ENCODE data around the gene LRRC18.

LRRC18 gene

GRCh38 chr10:48905311-48905710 is 34.3 kb downstream of the LRRC18 start:
- Mint-ChIP-seq H3K27me3 (no peaks in the 10 kb centered on the region), H3K27ac (no peak overlapping the region), H3K4me1 (ENCODE audit: low read depth) (no peaks in the 10 kb centered on the region), H3K9me3 (no peaks in the 10 kb centered on the region), H3K4me3 (no peak overlapping the region), H3K36me3 (ENCODE audit: low read depth) (no peaks in the 10 kb centered on the region)

- Mint-ChIP-seq H3K36me3 (ENCODE audit: low read depth) (no peaks in the 10 kb centered on the region), H3K9me3 (no peaks in the 10 kb centered on the region), H3K27me3 (no peaks in the 10 kb centered on the region), H3K27ac (no peak overlapping the region), H3K4me3 (no peak overlapping the region), H3K4me1 (ENCODE audit: low read depth) (no peaks in the 10 kb centered on the region)
These were observed 34.8 kb downstream of the LRRC18 start for GRCh38 chr10:48904861-48905260.

- Mint-ChIP-seq H3K27me3 (no peaks in the 10 kb centered on the region), H3K36me3 (ENCODE audit: low read depth) (no peaks in the 10 kb centered on the region), H3K27ac (no peak overlapping the region), H3K9me3 (no peaks in the 10 kb centered on the region), H3K4me3 (no peak overlapping the region), H3K4me1 (ENCODE audit: low read depth) (no peaks in the 10 kb centered on the region)
These were observed 36.5 kb downstream of the LRRC18 start for GRCh38 chr10:48903151-48903550.

GRCh38 chr10:48902096-48902495 is 37.5 kb downstream of the LRRC18 start:
- Mint-ChIP-seq H3K9me3 (no peaks in the 10 kb centered on the region), H3K4me1 (ENCODE audit: low read depth) (no peaks in the 10 kb centered on the region), H3K4me3 (no peak overlapping the region), H3K36me3 (ENCODE audit: low read depth) (no peaks in the 10 kb centered on the region), H3K27me3 (no peaks in the 10 kb centered on the region), H3K27ac (no peak overlapping the region)

- H3K4me3 Mint-ChIP-seq, result no peak overlapping the region
- H3K27me3 Mint-ChIP-seq, result no peaks in the 10 kb centered on the region
These were observed 38.3 kb downstream of the LRRC18 start for GRCh38 chr10:48901319-48901718.

GRCh38 chr10:48900371-48900801 is 39.3 kb downstream of the LRRC18 start:
- H3K36me3 Mint-ChIP-seq (ENCODE audit: low read depth), result no peaks in the 10 kb centered on the region
- H3K9me3 Mint-ChIP-seq, result no peaks in the 10 kb centered on the region
- H3K4me1 Mint-ChIP-seq (ENCODE audit: low read depth), result no peaks in the 10 kb centered on the region
- H3K27me3 Mint-ChIP-seq, result no peaks in the 10 kb centered on the region
- H3K4me3 Mint-ChIP-seq, result no peak overlapping the region
- H3K27ac Mint-ChIP-seq, result no peak overlapping the region

More at GRCh38 chr10:48901319-48901718, 38.3 kb downstream of the LRRC18 start:
- H3K9me3 Mint-ChIP-seq, result no peaks in the 10 kb centered on the region
- no peaks in the 10 kb centered on the region for H3K36me3 Mint-ChIP-seq (ENCODE audit: low read depth)
- H3K27ac Mint-ChIP-seq, result no peak overlapping the region
- H3K4me1 Mint-ChIP-seq (ENCODE audit: low read depth), result no peaks in the 10 kb centered on the region

GRCh38 chr10:48899781-48900180 is 39.9 kb downstream of the LRRC18 start:
- no peaks in the 10 kb centered on the region for H3K4me1 Mint-ChIP-seq (ENCODE audit: low read depth)

GRCh38 chr10:48898426-48898825 is 41.2 kb downstream of the LRRC18 start:
- Mint-ChIP-seq H3K9me3 (no peaks in the 10 kb centered on the region), H3K27ac (no peak overlapping the region), H3K36me3 (ENCODE audit: low read depth) (no peaks in the 10 kb centered on the region), H3K4me1 (ENCODE audit: low read depth) (no peaks in the 10 kb centered on the region), H3K27me3 (no peaks in the 10 kb centered on the region), H3K4me3 (no peak overlapping the region)

More at GRCh38 chr10:48899781-48900180, 39.9 kb downstream of the LRRC18 start:
- H3K27me3 Mint-ChIP-seq, result no peaks in the 10 kb centered on the region
- no peak overlapping the region for H3K4me3 Mint-ChIP-seq
- no peaks in the 10 kb centered on the region for H3K36me3 Mint-ChIP-seq (ENCODE audit: low read depth)
- no peak overlapping the region for H3K27ac Mint-ChIP-seq
- no peaks in the 10 kb centered on the region for H3K9me3 Mint-ChIP-seq

- H3K4me3 Mint-ChIP-seq, result no peak overlapping the region
- no peaks in the 10 kb centered on the region for H3K4me1 Mint-ChIP-seq (ENCODE audit: low read depth)
- no peaks in the 10 kb centered on the region for H3K27me3 Mint-ChIP-seq
- H3K9me3 Mint-ChIP-seq, result no peaks in the 10 kb centered on the region
- no peaks in the 10 kb centered on the region for H3K36me3 Mint-ChIP-seq (ENCODE audit: low read depth)
- no peak overlapping the region for H3K27ac Mint-ChIP-seq
These were observed 42.2 kb downstream of the LRRC18 start for GRCh38 chr10:48897441-48897790.

GRCh38 chr10:48896756-48897440 is 42.7 kb downstream of the LRRC18 start:
- H3K36me3 Mint-ChIP-seq (ENCODE audit: low read depth), result no peaks in the 10 kb centered on the region
- no peak overlapping the region for H3K4me3 Mint-ChIP-seq
- H3K4me1 Mint-ChIP-seq (ENCODE audit: low read depth), result no peaks in the 10 kb centered on the region
- no peak overlapping the region for H3K27ac Mint-ChIP-seq
- no peaks in the 10 kb centered on the region for H3K9me3 Mint-ChIP-seq
- H3K27me3 Mint-ChIP-seq, result no peaks in the 10 kb centered on the region

- Mint-ChIP-seq H3K9me3 (no peaks in the 10 kb centered on the region), H3K4me3 (no peak overlapping the region), H3K4me1 (ENCODE audit: low read depth) (no peaks in the 10 kb centered on the region), H3K27me3 (no peaks in the 10 kb centered on the region), H3K36me3 (ENCODE audit: low read depth) (no peaks in the 10 kb centered on the region), H3K27ac (no peak overlapping the region)
These were observed 43.8 kb downstream of the LRRC18 start for GRCh38 chr10:48895803-48896195.

GRCh38 chr10:48894911-48895802 is 44.5 kb downstream of the LRRC18 start:
- Mint-ChIP-seq H3K27ac (no peak overlapping the region), H3K4me1 (ENCODE audit: low read depth) (no peaks in the 10 kb centered on the region), H3K36me3 (ENCODE audit: low read depth) (no peaks in the 10 kb centered on the region), H3K9me3 (no peaks in the 10 kb centered on the region), H3K27me3 (no peaks in the 10 kb centered on the region), H3K4me3 (no peak overlapping the region)

- H3K27ac Mint-ChIP-seq, result no peak overlapping the region
- H3K36me3 Mint-ChIP-seq (ENCODE audit: low read depth), result no peaks in the 10 kb centered on the region
- H3K4me3 Mint-ChIP-seq, result no peak overlapping the region
- no peaks in the 10 kb centered on the region for H3K4me1 Mint-ChIP-seq (ENCODE audit: low read depth)
- H3K27me3 Mint-ChIP-seq, result no peaks in the 10 kb centered on the region
- no peaks in the 10 kb centered on the region for H3K9me3 Mint-ChIP-seq
These were observed 48.5 kb downstream of the LRRC18 start for GRCh38 chr10:48890888-48891850.

GRCh38 chr10:48887982-48888381 is 51.7 kb downstream of the LRRC18 start:
- Mint-ChIP-seq H3K4me3 (no peak overlapping the region), H3K27me3 (no peaks in the 10 kb centered on the region), H3K4me1 (ENCODE audit: low read depth) (no peaks in the 10 kb centered on the region), H3K36me3 (ENCODE audit: low read depth) (no peaks in the 10 kb centered on the region), H3K9me3 (no peaks in the 10 kb centered on the region), H3K27ac (no peak overlapping the region)

GRCh38 chr10:48885376-48885775 is 54.3 kb downstream of the LRRC18 start:
- no peaks in the 10 kb centered on the region for H3K9me3 Mint-ChIP-seq
- H3K4me1 Mint-ChIP-seq (ENCODE audit: low read depth), result no peaks in the 10 kb centered on the region
- H3K27me3 Mint-ChIP-seq, result no peaks in the 10 kb centered on the region
- H3K36me3 Mint-ChIP-seq (ENCODE audit: low read depth), result peaks cover 4% of the 10 kb centered on the region
- no peak overlapping the region for H3K27ac Mint-ChIP-seq
- H3K4me3 Mint-ChIP-seq, result no peak overlapping the region
